HepG2 (cell line): ENCODE measurements around the gene FXYD1. TPM values are rescaled to one million over a fixed set of nuclear protein-coding genes. Genes with fewer than 3 reads are reported as not detected.
A peak's percentile ranks its signal among the peaks of the same experiment; 100 is the strongest.

Source experiments
- ARID5B ChIP-seq: IDR thresholded peaks from 2 replicates; pipeline ENCODE4 v1.4.0; 2020; ENCODE audit warnings: mild to moderate bottlenecking, missing genetic modification reagents
- BCLAF1 ChIP-seq: fragments of 450-650 bp; IDR thresholded peaks from 2 replicates; pipeline ENCODE4 v1.6.1; 2017; ENCODE audit warnings: mild to moderate bottlenecking
- CREBL2 ChIP-seq: sonication (generic); formaldehyde crosslinking; IDR thresholded peaks from 2 replicates; pipeline ENCODE4 v1.8.1; 2023; ENCODE audit warnings: missing genetic modification reagents, mild to moderate bottlenecking, borderline replicate concordance
- ELF1 ChIP-seq: sonication (generic); formaldehyde crosslinking; IDR thresholded peaks from 2 replicates; pipeline ENCODE4 v1.4.0; 2020; ENCODE audit warnings: missing genetic modification reagents
- FOSL1 ChIP-seq: sonication (generic); formaldehyde crosslinking; IDR thresholded peaks from 2 replicates; pipeline ENCODE4 v1.9.0; 2021; ENCODE audit warnings: missing genetic modification reagents, borderline replicate concordance
- GTF2F1 ChIP-seq: fragments of 150-350 bp; IDR thresholded peaks from 2 replicates; pipeline ENCODE4 v1.6.1; 2014; ENCODE audit warnings: low read length
- HNF1B ChIP-seq: sonication (generic); formaldehyde crosslinking; IDR thresholded peaks from 2 replicates; pipeline ENCODE4 v1.5.1; 2020; ENCODE audit warnings: mild to moderate bottlenecking, moderate library complexity, missing genetic modification reagents
- HNF4A ChIP-seq: sonication (generic); formaldehyde crosslinking; IDR thresholded peaks from 2 replicates; pipeline ENCODE4 v1.4.0; 2020; ENCODE audit warnings: missing genetic modification reagents
- MAFF ChIP-seq: IDR thresholded peaks from 2 replicates; pipeline ENCODE4 v1.6.1; 2011; ENCODE audit warnings: low read depth, low read length, improper control_type of control experiment
- MTF1 ChIP-seq: sonication (generic); formaldehyde crosslinking; IDR thresholded peaks from 2 replicates; pipeline ENCODE4 v1.5.0; 2020; ENCODE audit warnings: missing genetic modification reagents
- MXI1 ChIP-seq: IDR thresholded peaks from 3 replicates; pipeline ENCODE4 v1.6.1; 2012; ENCODE audit warnings: low read depth, low read length, inconsistent platforms, borderline replicate concordance
- PAF1 ChIP-seq: IDR thresholded peaks from 2 replicates; pipeline ENCODE4 v1.6.1; 2016; ENCODE audit warnings: missing genetic modification reagents, missing compliant biosample characterization
- TEF ChIP-seq: sonication (generic); formaldehyde crosslinking; IDR thresholded peaks from 2 replicates; pipeline ENCODE4 v1.5.0; 2020; ENCODE audit warnings: missing genetic modification reagents
- U2AF1 ChIP-seq: fragments of 200-400 bp; formaldehyde crosslinking; optimal IDR thresholded peaks from 2 replicates; pipeline ENCODE3; 2017; ENCODE audit warnings: mild to moderate bottlenecking, low read depth, low read length
- ZBTB42 ChIP-seq: sonication (generic); formaldehyde crosslinking; IDR thresholded peaks from 2 replicates; pipeline ENCODE4 v1.5.0; 2020; ENCODE audit warnings: mild to moderate bottlenecking, missing genetic modification reagents
- ZEB1 ChIP-seq: IDR thresholded peaks from 2 replicates; pipeline ENCODE4 v1.6.1; 2012; ENCODE audit warnings: mild to moderate bottlenecking, low read depth, inconsistent platforms; ENCODE audit not compliant: insufficient replicate concordance
- ZFP41 ChIP-seq: sonication (generic); formaldehyde crosslinking; IDR thresholded peaks from 2 replicates; pipeline ENCODE4 v1.4.0; 2020; ENCODE audit warnings: mild to moderate bottlenecking, missing genetic modification reagents, borderline replicate concordance
- ZMYM2 ChIP-seq: sonication (generic); formaldehyde crosslinking; IDR thresholded peaks from 2 replicates; pipeline ENCODE4 v1.8.0; 2022; ENCODE audit warnings: mild to moderate bottlenecking, missing genetic modification reagents
- ZNF343 ChIP-seq: sonication (generic); formaldehyde crosslinking; IDR thresholded peaks from 2 replicates; pipeline ENCODE4 v1.4.0; 2020; ENCODE audit warnings: mild to moderate bottlenecking, missing genetic modification reagents
- ZNF350 ChIP-seq: sonication (generic); formaldehyde crosslinking; IDR thresholded peaks from 2 replicates; pipeline ENCODE4 v1.4.0; 2020; ENCODE audit warnings: mild to moderate bottlenecking, low read depth, missing genetic modification reagents, borderline replicate concordance
- ZNF546 ChIP-seq: sonication (generic); formaldehyde crosslinking; conservative IDR thresholded peaks from 2 replicates; pipeline ENCODE4 v1.8.1; 2023; ENCODE audit warnings: mild to moderate bottlenecking, missing genetic modification reagents
- ZNF547 ChIP-seq: sonication (generic); formaldehyde crosslinking; IDR thresholded peaks from 2 replicates; pipeline ENCODE4 v1.5.1; 2020; ENCODE audit warnings: mild to moderate bottlenecking, missing genetic modification reagents
- ZNF652 ChIP-seq: IDR thresholded peaks from 2 replicates; pipeline ENCODE4 v1.6.1; 2016; ENCODE audit warnings: low read depth, borderline replicate concordance
- polyA plus RNA-seq, 8 experiments: library from polyadenylated mRNA; depleted of rRNA in 3 of 8; stranded (reverse) in 7 of 8; unstranded in 1 of 8; fragments of >200 nt; fragmentation: Illumina TruSeq in 4 of 8; extraction: Trizol in 4 of 8; gene quantifications; 2 replicates each; pipeline versions ENCODE4 v1.2.1 to v1.2.3, GENCODE V29; 2011 to 2016; ENCODE audit warnings: low read depth in 4 of 8, missing spikeins in 1 of 8, mixed read lengths in 1 of 8; ENCODE audit not compliant: insufficient read depth in 1 of 8
- total RNA-seq, 5 experiments: library from RNA; depleted of rRNA; stranded (reverse); fragments of >200 nt; fragmentation: Illumina TruSeq; extraction: Trizol; gene quantifications; 2 replicates each; pipeline ENCODE4 v1.2.3, GENCODE V29; 2016; ENCODE audit warnings: low read depth in 1 of 5

Gene FXYD1
- total and polyA plus RNA-seq, 2 of the 13 experiments (the other 11 are each of a cell fraction or from before 2014, with no cell fraction given): 31.2 TPM; not detected in 1

GRCh38 chr19:35135389-35135909 lies 3.2 kb upstream of the FXYD1 start (continued):
- TF ChIP-seq BCLAF1: no peak
- no peak for TF ChIP-seq MAFF
- no peak for TF ChIP-seq ZEB1
- peak; percentile 56 for TF ChIP-seq ARID5B (CRISPR knock-in tag)
- no peak; the same call in 2 of the 3 replicates for TF ChIP-seq MXI1
- TF ChIP-seq ZFP41 (CRISPR knock-in tag): no peak
- TF ChIP-seq ZNF350 (CRISPR knock-in tag): no peak
- TF ChIP-seq ZNF546 (CRISPR knock-in tag): no peak
- no peak for TF ChIP-seq FOSL1 (CRISPR knock-in tag)
- TF ChIP-seq ZBTB42 (CRISPR knock-in tag): no peak
- no peak for TF ChIP-seq U2AF1
- TF ChIP-seq MTF1 (CRISPR knock-in tag): no peak
- no peak for TF ChIP-seq CREBL2
- TF ChIP-seq HNF4A (CRISPR knock-in tag): no peak
- TF ChIP-seq GTF2F1: no peak
- TF ChIP-seq ZNF343 (CRISPR knock-in tag): no peak
- TF ChIP-seq ZNF652 (CRISPR knock-in tag): peak; percentile 100
- no peak for TF ChIP-seq ZMYM2 (CRISPR knock-in tag)
- peak; percentile 86 for TF ChIP-seq HNF1B (CRISPR knock-in tag)
- TF ChIP-seq ELF1 (CRISPR knock-in tag): no peak
- TF ChIP-seq PAF1 (CRISPR knock-in tag): no peak
- no peak for TF ChIP-seq ZNF547 (CRISPR knock-in tag)
- no peak for TF ChIP-seq TEF
